ENCODE results near the gene BNC2.

Gene BNC2

GRCh38 chr9:16769291-16769690 is 101.2 kb downstream of the BNC2 start:
- no peak for TF ChIP-seq CTCF (IDR thresholded peaks at IDR 0.05; ENCODE audit: low read depth, low read length, missing control alignments)
- no peak for DNase-seq (ENCODE audit: low read depth)
- no peak overlapping the region for H3K4me3 ChIP-seq (ENCODE audit: low read depth, low read length)

GRCh38 chr9:16768816-16769215 is 101.7 kb downstream of the BNC2 start:
- no peak for DNase-seq (ENCODE audit: low read depth)
- TF ChIP-seq CTCF (IDR thresholded peaks at IDR 0.05; ENCODE audit: low read depth, low read length, missing control alignments): no peak
- no peak overlapping the region for H3K4me3 ChIP-seq (ENCODE audit: low read depth, low read length)

GRCh38 chr9:16767366-16767765 is 103.1 kb downstream of the BNC2 start:
- TF ChIP-seq CTCF (IDR thresholded peaks at IDR 0.05; ENCODE audit: low read depth, low read length, missing control alignments): no peak
- no peak overlapping the region for H3K4me3 ChIP-seq (ENCODE audit: low read depth, low read length)
- no peak for DNase-seq (ENCODE audit: low read depth)

GRCh38 chr9:16763946-16764345 is 106.5 kb downstream of the BNC2 start:
- TF ChIP-seq CTCF (IDR thresholded peaks at IDR 0.05; ENCODE audit: low read depth, low read length, missing control alignments): no peak
- no peak for DNase-seq (ENCODE audit: low read depth)
- no peak overlapping the region for H3K4me3 ChIP-seq (ENCODE audit: low read depth, low read length)

GRCh38 chr9:16755467-16756160 is 114.9 kb downstream of the BNC2 start:
- TF ChIP-seq CTCF (IDR thresholded peaks at IDR 0.05; ENCODE audit: low read depth, low read length, missing control alignments): no peak
- no peak for DNase-seq (ENCODE audit: low read depth)

GRCh38 chr9:16754662-16755061 is 115.8 kb downstream of the BNC2 start:
- H3K4me3 ChIP-seq (ENCODE audit: low read depth, low read length): no peak overlapping the region
- no peak for DNase-seq (ENCODE audit: low read depth)
- no peak for TF ChIP-seq CTCF (IDR thresholded peaks at IDR 0.05; ENCODE audit: low read depth, low read length, missing control alignments)

More at GRCh38 chr9:16755467-16756160, 114.9 kb downstream of the BNC2 start:
- H3K4me3 ChIP-seq (ENCODE audit: low read depth, low read length): no peak overlapping the region

GRCh38 chr9:16753256-16753655 is 117.2 kb downstream of the BNC2 start:
- H3K4me3 ChIP-seq (ENCODE audit: low read depth, low read length): no peak overlapping the region
- DNase-seq (ENCODE audit: low read depth): no peak
- TF ChIP-seq CTCF (IDR thresholded peaks at IDR 0.05; ENCODE audit: low read depth, low read length, missing control alignments): no peak
